ENCODE measurements around the gene SEC14L3.
"Not testable (repeated sequence)": the region's sequence is repeated elsewhere in the genome, so short reads cannot be mapped to it uniquely, and the experiment has no call there.

The SEC14L3 gene

DNA sequence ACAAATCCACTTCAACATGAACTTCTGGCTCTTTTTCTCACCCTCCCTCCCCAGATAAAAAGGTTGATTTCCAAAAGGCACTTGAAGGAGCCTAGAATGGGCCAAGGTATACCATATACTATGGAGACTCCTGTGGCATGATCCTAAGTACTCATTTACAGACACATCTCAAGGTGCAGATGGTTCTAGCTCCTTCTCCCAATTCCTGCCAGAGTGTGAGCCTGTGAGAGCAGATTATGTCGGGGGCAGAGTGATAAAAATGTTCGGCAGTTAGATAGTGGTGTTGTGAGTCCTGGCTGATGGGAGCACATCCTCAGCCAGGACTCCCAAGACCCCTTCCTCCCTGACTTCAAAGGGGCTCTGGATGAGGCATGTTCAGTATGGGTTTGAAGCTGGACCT is 8.2 kb upstream of the SEC14L3 start:
- TF ChIP-seq, protein P1, sequence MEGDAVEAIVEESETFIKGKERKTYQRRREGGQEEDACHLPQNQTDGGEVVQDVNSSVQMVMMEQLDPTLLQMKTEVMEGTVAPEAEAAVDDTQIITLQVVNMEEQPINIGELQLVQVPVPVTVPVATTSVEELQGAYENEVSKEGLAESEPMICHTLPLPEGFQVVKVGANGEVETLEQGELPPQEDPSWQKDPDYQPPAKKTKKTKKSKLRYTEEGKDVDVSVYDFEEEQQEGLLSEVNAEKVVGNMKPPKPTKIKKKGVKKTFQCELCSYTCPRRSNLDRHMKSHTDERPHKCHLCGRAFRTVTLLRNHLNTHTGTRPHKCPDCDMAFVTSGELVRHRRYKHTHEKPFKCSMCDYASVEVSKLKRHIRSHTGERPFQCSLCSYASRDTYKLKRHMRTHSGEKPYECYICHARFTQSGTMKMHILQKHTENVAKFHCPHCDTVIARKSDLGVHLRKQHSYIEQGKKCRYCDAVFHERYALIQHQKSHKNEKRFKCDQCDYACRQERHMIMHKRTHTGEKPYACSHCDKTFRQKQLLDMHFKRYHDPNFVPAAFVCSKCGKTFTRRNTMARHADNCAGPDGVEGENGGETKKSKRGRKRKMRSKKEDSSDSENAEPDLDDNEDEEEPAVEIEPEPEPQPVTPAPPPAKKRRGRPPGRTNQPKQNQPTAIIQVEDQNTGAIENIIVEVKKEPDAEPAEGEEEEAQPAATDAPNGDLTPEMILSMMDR (IDR thresholded peaks at IDR 0.05; ENCODE audit: insufficient read depth, low read depth, low read length, missing control alignments) = no peak
- DNase-seq (ENCODE audit: low read depth) = no peak
- H3K4me3 ChIP-seq (ENCODE audit: low read depth, low read length) = no peak overlapping the region

DNA sequence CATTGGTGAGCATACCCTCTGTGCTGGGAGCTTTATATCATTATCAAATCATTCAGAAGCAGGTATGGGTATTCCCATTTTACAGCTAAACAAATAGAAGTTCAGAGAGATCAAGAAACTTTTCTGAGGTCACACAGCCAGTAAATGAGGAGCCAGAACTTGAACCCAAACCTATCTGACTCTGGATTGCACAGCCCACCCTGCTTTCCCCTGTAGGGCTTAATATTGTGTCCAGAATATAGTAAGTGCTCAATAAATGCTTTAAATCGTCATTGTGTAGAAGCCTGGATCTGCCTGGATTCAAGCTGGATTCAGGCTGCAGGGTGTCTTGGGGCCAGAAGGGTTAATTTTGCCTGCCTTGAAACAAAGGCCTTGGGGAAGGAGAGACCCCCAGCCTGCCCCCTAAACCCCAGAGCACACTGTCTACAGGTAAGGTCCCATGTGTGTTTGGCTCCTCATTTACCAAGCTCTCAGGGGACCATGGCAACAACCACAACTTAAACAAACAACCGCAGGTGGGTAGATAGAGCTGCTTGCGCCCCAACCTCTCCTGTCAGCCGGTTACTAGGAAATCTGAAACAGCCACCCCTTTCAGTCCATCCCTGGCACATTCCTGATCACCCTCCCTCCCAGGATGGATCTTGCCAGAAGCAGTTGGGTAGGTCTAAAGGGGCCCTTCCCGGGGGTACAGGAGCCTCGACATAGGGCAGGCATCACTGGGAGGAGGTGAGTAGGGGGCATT is 3.0 kb upstream of the SEC14L3 start:
- H3K4me3 ChIP-seq (ENCODE audit: low read depth, low read length) = no peak overlapping the region
- TF ChIP-seq, protein P1 (IDR thresholded peaks at IDR 0.05; ENCODE audit: insufficient read depth, low read depth, low read length, missing control alignments) = no peak
- no peak for DNase-seq (ENCODE audit: low read depth)

DNA sequence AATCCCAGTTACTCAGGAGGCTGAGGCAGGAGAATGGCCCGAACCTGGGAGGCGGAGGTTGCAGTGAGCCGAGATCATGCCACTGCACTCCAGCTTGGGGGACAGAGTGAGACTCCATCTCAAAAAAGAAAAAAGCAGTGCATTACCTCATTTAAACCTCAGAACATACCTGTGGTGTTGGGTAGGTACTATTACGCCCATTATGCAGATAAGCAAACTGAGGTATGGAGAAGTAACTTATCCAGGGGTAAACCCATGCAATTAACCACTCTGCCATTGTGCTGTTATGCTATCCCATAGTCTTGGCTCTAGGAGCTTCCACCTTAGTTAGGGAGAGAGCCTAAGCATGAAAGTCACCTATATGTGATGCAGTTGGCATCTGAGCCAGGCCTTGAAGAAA is 2.3 kb upstream of the SEC14L3 start:
- TF ChIP-seq, protein P1 (IDR thresholded peaks at IDR 0.05; ENCODE audit: insufficient read depth, low read depth, low read length, missing control alignments) = no peak
- no peak for DNase-seq (ENCODE audit: low read depth)
- H3K4me3 ChIP-seq (ENCODE audit: low read depth, low read length) = no peak overlapping the region

DNA sequence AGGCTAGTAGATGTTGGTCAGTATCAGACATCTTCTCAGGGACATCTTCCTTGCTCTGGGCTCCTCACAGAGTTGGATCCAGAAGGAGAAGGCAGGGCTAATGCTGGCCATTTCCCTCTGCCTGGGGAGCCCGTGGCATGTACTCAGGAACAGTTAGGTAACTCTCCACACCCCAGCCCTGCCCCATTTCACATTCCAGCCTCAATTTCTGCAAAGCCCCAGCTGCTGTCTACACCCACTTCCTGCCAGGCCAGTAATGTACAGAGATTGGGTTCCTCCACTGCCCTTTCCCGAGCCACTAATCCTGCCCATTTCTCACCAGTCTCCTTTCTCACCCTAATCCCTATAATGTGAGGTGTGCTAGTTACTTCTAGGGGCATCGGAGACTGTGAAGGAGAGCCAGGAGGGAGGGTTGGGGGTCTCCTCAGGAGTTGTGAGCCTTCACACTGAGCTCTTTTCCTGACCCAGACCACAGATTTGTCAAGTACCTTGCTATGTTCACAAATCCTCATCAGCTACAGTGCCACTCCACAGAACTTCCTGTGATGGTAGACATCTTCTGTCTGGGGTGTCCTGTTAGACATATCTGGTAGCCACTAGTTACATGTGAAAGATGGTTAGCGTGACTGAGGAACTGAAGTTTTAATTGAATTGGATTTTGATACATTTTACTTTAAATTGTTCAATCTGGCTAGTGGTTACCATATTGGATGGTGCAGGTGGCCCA is 1.3 kb upstream of the SEC14L3 start:
- TF ChIP-seq, protein P1 (IDR thresholded peaks at IDR 0.05; ENCODE audit: insufficient read depth, low read depth, low read length, missing control alignments) = no peak
- DNase-seq (ENCODE audit: low read depth) = no peak
- no peak overlapping the region for H3K4me3 ChIP-seq (ENCODE audit: low read depth, low read length)

DNA sequence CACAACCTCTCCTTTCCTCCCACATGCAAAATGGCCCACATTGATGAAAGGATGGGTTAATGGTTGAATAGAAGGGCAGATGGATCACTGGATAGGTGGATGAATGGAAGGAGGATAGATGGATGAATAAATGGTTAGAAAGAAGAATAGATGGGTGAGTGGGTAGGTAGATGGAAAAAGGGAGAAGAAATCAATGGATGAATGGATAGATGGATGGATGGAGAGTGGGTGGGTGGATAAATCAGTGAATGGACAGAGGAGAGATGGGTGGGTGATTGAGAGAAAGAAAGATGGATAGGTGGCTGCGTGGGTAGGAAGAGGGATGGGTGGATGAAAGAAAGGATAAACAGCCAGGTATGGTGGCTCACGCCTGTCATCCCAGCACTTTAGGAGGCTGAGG is 1.2 kb downstream of the SEC14L3 start:
- DNase-seq (ENCODE audit: low read depth) = no peak
- TF ChIP-seq, protein P1 (IDR thresholded peaks at IDR 0.05; ENCODE audit: insufficient read depth, low read depth, low read length, missing control alignments) = no peak
- H3K4me3 ChIP-seq (ENCODE audit: low read depth, low read length) = no peak overlapping the region

DNA sequence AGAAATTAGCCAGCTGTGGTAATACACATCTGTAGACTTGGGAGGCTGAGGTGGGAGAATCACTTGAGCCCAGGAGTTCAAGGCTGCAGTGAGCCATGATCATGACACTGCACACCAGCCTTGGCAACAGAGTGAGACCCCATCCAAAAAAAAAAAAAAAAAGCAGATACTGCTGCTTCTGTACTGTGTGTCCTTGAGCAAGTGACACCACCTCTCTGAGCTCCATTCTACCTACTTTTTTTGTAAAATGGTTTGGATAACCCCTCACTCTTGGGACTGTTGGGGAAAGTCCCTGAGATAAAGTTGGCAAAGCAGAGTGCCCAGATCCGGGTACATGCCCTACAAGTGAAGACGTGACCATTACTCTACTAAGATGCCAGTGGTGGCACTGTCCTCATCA is 2.7 kb downstream of the SEC14L3 start:
- DNase-seq (ENCODE audit: low read depth) = no peak
- no peak overlapping the region for H3K4me3 ChIP-seq (ENCODE audit: low read depth, low read length)
- TF ChIP-seq, protein P1 (IDR thresholded peaks at IDR 0.05; ENCODE audit: insufficient read depth, low read depth, low read length, missing control alignments) = no peak

DNA sequence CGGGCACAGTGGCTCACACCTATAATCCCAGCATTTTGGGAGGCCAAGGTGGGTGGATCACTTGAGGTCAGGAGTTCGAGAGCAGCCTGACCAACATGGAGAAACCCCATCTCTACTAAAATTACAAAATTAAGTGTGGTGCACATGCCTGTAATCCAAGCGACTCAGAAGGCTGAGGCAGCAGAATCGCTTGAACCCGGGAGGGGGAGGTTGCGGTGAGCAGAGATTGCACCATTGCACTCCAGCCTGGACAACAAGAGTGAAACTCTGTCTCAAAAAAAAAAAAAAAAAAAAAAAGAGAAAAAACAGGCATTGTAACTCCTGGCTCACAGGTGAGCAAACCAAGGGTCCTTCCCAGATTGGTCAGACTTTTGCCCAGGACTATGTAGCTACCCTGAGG is 11.3 kb downstream of the SEC14L3 start:
- H3K4me3 ChIP-seq (ENCODE audit: low read depth, low read length); DNase-seq (ENCODE audit: low read depth): not testable (repeated sequence)

Measured in GM12865 (cell line).